Heart left ventricle (tissue), 16 donors: ENCODE results near the gene FNDC7. TPM values are rescaled to one million over a fixed set of nuclear protein-coding genes. Genes with fewer than 3 reads are reported as not detected.

Source experiments
- ATAC-seq, 4 donors: fragments of 200-7000 bp; cut with Tn5 transposase; one replicate each; pipeline ENCODE4 v1.9.1; 2020 to 2022; ENCODE audit warnings: moderate library complexity in 4 of 4, mild to moderate bottlenecking in 3 of 4, moderate number of reproducible peaks in 1 of 4
- DNase-seq, 5 donors: peaks; one replicate each; pipeline ENCODE4 v3.0.0-alpha.2; 2020
- H3K27ac ChIP-seq, 12 donors: fragments of 200-600 bp; sonication (generic) in 4 of 12; one replicate each; pipeline versions ENCODE4 v1.5.0 to v1.8.0; 2016 to 2022; ENCODE audit warnings: mild to moderate bottlenecking in 2 of 12
- H3K27me3 ChIP-seq, 9 donors: fragments of 200-600 bp; sonication (generic) in 2 of 9; one replicate each; pipeline versions ENCODE4 v1.5.1 to v1.8.0; 2016 to 2022; ENCODE audit warnings: mild to moderate bottlenecking in 3 of 9
- H3K36me3 ChIP-seq, 9 donors: fragments of 200-600 bp; sonication (generic) in 2 of 9; one replicate each; pipeline versions ENCODE4 v1.5.0 to v1.8.0; 2018 to 2022; ENCODE audit warnings: mild to moderate bottlenecking in 2 of 9
- H3K4me1 ChIP-seq, 12 donors: fragments of 200-600 bp; sonication (generic) in 4 of 12; one replicate each; pipeline versions ENCODE4 v1.5.0 to v1.8.0; 2016 to 2022; ENCODE audit warnings: mild to moderate bottlenecking in 3 of 12
- H3K4me3 ChIP-seq, 12 donors: fragments of 200-600 bp; sonication (generic) in 4 of 12; one replicate each; pipeline versions ENCODE4 v1.5.0 to v1.8.0; 2017 to 2022; ENCODE audit warnings: mild to moderate bottlenecking in 9 of 12, moderate library complexity in 4 of 12
- H3K9me3 ChIP-seq, 12 donors: fragments of 200-600 bp; sonication (generic) in 4 of 12; one replicate each; pipeline versions ENCODE4 v1.5.0 to v1.8.0; 2016 to 2022; ENCODE audit warnings: mild to moderate bottlenecking in 1 of 12
- CTCF ChIP-seq, 12 donors: fragments of 200-600 bp; sonication (generic) in 4 of 12; IDR thresholded peaks; one replicate each; pipeline versions ENCODE4 v1.5.0 to v1.8.0; 2018 to 2022; ENCODE audit warnings: antibody characterized with exemption in 12 of 12, mild to moderate bottlenecking in 5 of 12
- POLR2A ChIP-seq, 2 donors: fragments of 450-650 bp; IDR thresholded peaks; one replicate each; pipeline ENCODE4 v1.6.1; 2017; ENCODE audit warnings: antibody characterized with exemption in 2 of 2, mild to moderate bottlenecking in 2 of 2, moderate library complexity in 2 of 2
- WGBS, 4 donors: extraction: QIAGEN DNeasy Blood & Tissue Kit in 2 of 4; methylation state at CpG; one replicate each; pipeline versions ENCODE4 v1.1.5 to v1.1.7; 2013 to 2018; 5-methylcytosine and 5-hydroxymethylcytosine counted together
- intact Hi-C, 10 donors: fragments of 100-400 bp; cut with DNase I; formaldehyde crosslinking; loops; one replicate each; pipeline versions ENCODE4 v1.11.1 to v1.14.2; 2022
- polyA plus RNA-seq, 2 donors: library from polyadenylated mRNA; stranded (reverse); fragments of 200-250 nt; gene quantifications; one replicate each; pipeline ENCODE4 v1.2.3, GENCODE V29; 2013
- total RNA-seq, 9 donors: library from RNA; depleted of rRNA in 2 of 9; stranded (reverse); fragments of >200 nt in 2 of 9; fragmentation: NEBNext Ultra II Directional in 3 of 9; extraction: Animal tissue kit (Norgen Biotek cat#: 25700) in 3 of 9; gene quantifications; one replicate each; pipeline versions ENCODE4 v1.1.0 to v1.2.4, GENCODE V29; 2016 to 2023
- donor health status: ischemic (EF 13 %, LVEDD 7.1; RV severe dilation, severe dysfunction).
- donor health status: healthy with polysubstance abuse.
- donor health status: DM: no; HTN: yes; CAD: no.
- donor health status: DM: no; HTN: no; CAD: no.
- donor health status: ischemic (EF 25% LVEDD 6.9; RV normal size, moderate dysfunction).
- donor health status: ischemic (EF 25% LVEDD 5.7; RV mildly dilated, moderate dysfunction).
- donor health status: healthy.
- donor health status: DM: yes; HTN: yes; CAD: no.
- donor health status: ischemic (EF 35%, LVEDD 5.7; RV mildly dilated, moderate dysfunction).
- donor health status: nonischemic (EF 11% LVEDD 7.7; RV severe dilation, severe dysfunction).
- donor health status: DM: yes; HTN: yes; CAD: no.
- donor health status: PGD.
- donor health status: ischemic (EF 29% LVEDD 5.4; RV normal size, mild dysfunction).
- donor health status: nonischemic (EF 23%, LVEDD 6.1; RV moderate dilation, normal function).

Gene FNDC7
- total and polyA plus RNA-seq, 11 donors: 0.08 TPM; not detected in 10

DNA sequence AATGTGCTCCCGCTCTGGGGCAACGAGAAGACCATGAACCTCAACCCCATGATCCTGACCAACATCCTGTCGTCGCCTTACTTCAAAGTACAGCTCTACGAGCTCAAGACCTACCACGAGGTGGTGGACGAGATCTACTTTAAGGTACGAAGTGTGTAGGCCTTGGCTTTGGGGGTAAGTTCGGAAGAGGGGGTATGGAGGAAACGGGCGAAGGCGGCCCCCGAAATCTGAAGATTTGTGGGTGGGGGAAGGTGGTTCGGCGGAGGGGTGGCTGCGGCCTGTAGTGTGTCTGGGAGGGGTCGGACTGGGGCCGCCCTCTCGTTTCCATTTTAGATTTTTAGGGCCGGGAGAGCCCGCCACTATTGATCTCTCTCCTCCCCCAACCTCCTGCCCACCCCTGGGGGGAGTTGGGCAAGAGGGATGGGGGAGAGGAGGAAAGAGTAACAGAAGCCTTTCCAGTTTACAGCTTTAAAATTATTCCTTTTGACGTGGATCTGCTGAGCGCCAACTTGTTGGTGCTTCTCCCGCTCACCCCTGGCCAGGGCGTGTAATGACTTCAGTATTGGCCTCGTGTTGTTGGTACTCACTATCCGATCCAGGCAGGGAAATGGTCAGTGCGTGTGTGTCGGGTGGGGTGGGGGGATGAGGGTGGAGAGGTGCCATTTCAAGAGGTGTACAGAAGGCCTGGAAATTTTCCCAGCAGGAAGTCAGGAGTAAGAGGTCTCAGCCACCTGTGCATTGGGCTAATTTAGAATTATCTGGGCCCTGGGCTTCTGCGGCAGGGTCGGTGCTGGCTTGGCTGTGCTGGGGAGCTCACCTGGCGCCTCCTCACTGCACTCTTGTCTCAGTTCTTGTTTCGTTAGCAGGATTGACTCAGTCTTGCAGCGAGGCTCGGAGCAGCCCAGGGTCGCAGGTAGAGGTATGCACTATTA, 19.7 kb upstream of the FNDC7 start:
- peaks cover 0 to 47% (median 33%) of the 10 kb centered on the region in 12 donors for H3K4me1 ChIP-seq
- H3K4me3 ChIP-seq: peak overlapping the region; percentile 60 to 91 (median 84)
- no peaks in the 10 kb centered on the region for H3K27me3 ChIP-seq
- intact Hi-C loops: loop anchor here in 6 of 10 donors (1.0 to 10.0 kb wide), 5 partner anchors 32 to 491 kb away; partner anchors contain the start of genes STXBP3 (in 6 of the 6), HENMT1 (in 1 of the 6) and SLC25A24 (in 1 of the 6)
- peak overlapping the region; percentile 93 to 99 (median 97) for H3K27ac ChIP-seq
- DNase-seq (peak in 4 of 5 donors; percentile 27 to 58 (median 45)), ATAC-seq (peak; percentile 10 to 73 (median 59))
- H3K9me3 ChIP-seq: no peaks in the 10 kb centered on the region
- 1% methylated on average over 35 to 36 of the region's 36 CpGs for WGBS, 4 donors
- TF ChIP-seq POLR2A (IDR thresholded peaks at IDR 0.05) (no peak), CTCF (IDR thresholded peaks at IDR 0.05) (peak in 4 of 12 donors; percentile 8 to 31 (median 16))
- H3K36me3 ChIP-seq: peaks cover 0 to 29% (median 26%) of the 10 kb centered on the region in 9 donors

GRCh38 chr1:108695535-108695934, 17.2 kb upstream of the FNDC7 start:
- Histone ChIP-seq H3K36me3 (peaks cover 0 to 54% (median 51%) of the 10 kb centered on the region in 9 donors), H3K27me3 (no peaks in the 10 kb centered on the region), H3K4me3 (peak overlapping the region in 1 of 12 donors; percentile 89), H3K4me1 (peaks cover 0 to 69% (median 32%) of the 10 kb centered on the region in 12 donors), H3K9me3 (no peaks in the 10 kb centered on the region), H3K27ac (peak overlapping the region in 1 of 12 donors; percentile 99)
- intact Hi-C loops: loop anchor here in 2 of 10 donors (2.0 to 10.0 kb wide), 2 partner anchors 19 to 49 kb away; partner anchors contain the start of gene STXBP3 (in 1 of the 2)
- ATAC-seq: no peak
- DNase-seq: no peak
- no peak for TF ChIP-seq POLR2A (IDR thresholded peaks at IDR 0.05)
- TF ChIP-seq CTCF (IDR thresholded peaks at IDR 0.05): no peak
- 55 to 64% (median 59%) methylated on average over 5 of the region's 5 CpGs for WGBS, 4 donors

DNA sequence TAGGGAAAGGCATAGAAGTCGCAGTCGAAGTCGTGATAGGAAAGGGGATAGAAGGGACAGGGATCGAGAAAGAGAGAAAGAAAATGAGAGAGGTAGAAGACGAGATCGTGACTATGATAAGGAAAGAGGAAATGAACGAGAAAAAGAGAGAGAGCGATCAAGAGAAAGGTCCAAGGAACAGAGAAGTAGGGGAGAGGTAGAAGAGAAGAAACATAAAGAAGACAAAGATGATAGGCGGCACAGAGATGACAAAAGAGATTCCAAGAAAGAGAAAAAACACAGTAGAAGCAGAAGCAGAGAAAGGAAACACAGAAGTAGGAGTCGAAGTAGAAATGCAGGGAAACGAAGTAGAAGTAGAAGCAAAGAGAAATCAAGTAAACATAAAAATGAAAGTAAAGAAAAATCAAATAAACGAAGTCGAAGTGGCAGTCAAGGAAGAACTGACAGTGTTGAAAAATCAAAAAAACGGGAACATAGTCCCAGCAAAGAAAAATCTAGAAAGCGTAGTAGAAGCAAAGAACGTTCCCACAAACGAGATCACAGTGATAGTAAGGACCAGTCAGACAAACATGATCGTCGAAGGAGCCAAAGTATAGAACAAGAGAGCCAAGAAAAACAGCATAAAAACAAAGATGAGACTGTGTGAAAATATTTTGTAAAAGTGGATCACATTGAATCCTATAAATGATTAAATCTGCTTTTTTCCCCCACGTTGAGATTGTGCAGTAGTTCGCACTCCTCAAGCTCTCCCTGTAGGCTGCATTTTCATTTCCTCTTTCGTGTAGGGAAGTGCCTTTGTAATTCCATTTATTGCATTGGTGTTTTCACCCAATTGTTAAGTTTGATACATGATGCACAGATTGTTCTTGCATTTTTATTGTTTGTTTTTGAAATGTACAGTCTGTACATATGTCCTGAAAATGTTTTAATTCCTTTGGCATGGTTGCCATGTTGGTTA, 13.1 kb upstream of the FNDC7 start:
- ATAC-seq (no peak), DNase-seq (no peak)
- 84 to 86% (median 84%) methylated on average over 22 of the region's 22 CpGs for WGBS, 4 donors
- Histone ChIP-seq H3K9me3 (no peaks in the 10 kb centered on the region), H3K4me1 (peaks cover 0 to 45% (median 10%) of the 10 kb centered on the region in 12 donors), H3K4me3 (peak overlapping the region in 1 of 12 donors; percentile 18), H3K27ac (peak overlapping the region in 1 of 12 donors; percentile 82), H3K27me3 (no peaks in the 10 kb centered on the region), H3K36me3 (peaks cover 0 to 71% (median 67%) of the 10 kb centered on the region in 9 donors)
- TF ChIP-seq CTCF (IDR thresholded peaks at IDR 0.05) (no peak), POLR2A (IDR thresholded peaks at IDR 0.05) (no peak)
- intact Hi-C loops: loop anchor here in 1 of 10 donors (10.0 kb wide), 1 partner anchor 45 kb away; the partner anchor contains the start of gene STXBP3
